DMS53 treated with DMSO at 0.1 percent for 48 hours (cell line): ENCODE measurements around the gene CPAMD8.

Source experiments
- DNase-seq: peaks from one replicate; lab custom pipeline; 2025; ENCODE audit not compliant: unreplicated experiment; lab: John Stamatoyannopoulos, UW

Gene CPAMD8

GRCh38 chr19:16849168-16849567, 177.4 kb downstream of the CPAMD8 start:
- no peak for DNase-seq

- no peak for DNase-seq
Measured at GRCh38 chr19:16847430-16847829, 179.2 kb downstream of the CPAMD8 start.

- no peak for DNase-seq
Measured at GRCh38 chr19:16846901-16847300, 179.7 kb downstream of the CPAMD8 start.
